Astrocyte (in vitro differentiated cells and primary cell): ENCODE measurements around the gene GRIK3.

Source experiments
- EZH2 ChIP-seq: IDR thresholded peaks from 2 replicates; pipeline ENCODE4 v1.6.1; 2012; ENCODE audit warnings: mild to moderate bottlenecking, low read length, inconsistent platforms; ENCODE audit not compliant: insufficient read depth
- TF ChIP-seq, protein P1 (sequence below): IDR thresholded peaks from 2 replicates; pipeline ENCODE4 v1.5.1; 2011; ENCODE audit warnings: low read depth, mild to moderate bottlenecking, inconsistent platforms, low read length, moderate library complexity; ENCODE audit not compliant: insufficient read depth

DNA sequence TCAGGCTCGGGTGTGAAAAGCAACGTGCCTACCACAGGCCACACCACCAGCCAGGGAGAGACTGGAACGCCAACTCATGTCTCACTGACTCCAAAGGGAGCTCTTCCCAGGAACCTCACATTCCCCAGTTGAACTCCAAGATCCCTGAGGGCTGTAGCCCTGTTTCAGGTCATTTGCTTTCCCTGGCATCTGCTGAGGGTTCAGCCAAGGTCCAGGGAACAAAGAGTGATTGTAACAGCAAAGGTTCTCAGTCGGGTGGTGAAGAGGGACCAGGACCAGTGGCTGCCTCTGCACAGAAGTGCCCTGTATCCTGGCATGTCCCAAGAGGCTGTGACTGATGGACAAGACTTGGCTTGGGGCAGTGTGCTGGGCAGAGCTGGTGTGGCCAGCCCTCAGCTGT, 42.8 kb downstream of the GRIK3 start:
- TF ChIP-seq, protein P1, sequence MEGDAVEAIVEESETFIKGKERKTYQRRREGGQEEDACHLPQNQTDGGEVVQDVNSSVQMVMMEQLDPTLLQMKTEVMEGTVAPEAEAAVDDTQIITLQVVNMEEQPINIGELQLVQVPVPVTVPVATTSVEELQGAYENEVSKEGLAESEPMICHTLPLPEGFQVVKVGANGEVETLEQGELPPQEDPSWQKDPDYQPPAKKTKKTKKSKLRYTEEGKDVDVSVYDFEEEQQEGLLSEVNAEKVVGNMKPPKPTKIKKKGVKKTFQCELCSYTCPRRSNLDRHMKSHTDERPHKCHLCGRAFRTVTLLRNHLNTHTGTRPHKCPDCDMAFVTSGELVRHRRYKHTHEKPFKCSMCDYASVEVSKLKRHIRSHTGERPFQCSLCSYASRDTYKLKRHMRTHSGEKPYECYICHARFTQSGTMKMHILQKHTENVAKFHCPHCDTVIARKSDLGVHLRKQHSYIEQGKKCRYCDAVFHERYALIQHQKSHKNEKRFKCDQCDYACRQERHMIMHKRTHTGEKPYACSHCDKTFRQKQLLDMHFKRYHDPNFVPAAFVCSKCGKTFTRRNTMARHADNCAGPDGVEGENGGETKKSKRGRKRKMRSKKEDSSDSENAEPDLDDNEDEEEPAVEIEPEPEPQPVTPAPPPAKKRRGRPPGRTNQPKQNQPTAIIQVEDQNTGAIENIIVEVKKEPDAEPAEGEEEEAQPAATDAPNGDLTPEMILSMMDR = no peak
- no peak for TF ChIP-seq EZH2
